GM18505 (cell line): Measurements from ENCODE around the gene ZNF407.

ENCODE experiments used
- ATAC-seq: cut with Tn5 transposase; IDR thresholded peaks from one replicate; pipeline ENCODE4 v1.9.1; 2021; ENCODE audit not compliant: unreplicated experiment
- POLR2A ChIP-seq: IDR thresholded peaks from 4 replicates; pipeline ENCODE4 v1.6.1; 2011; ENCODE audit warnings: borderline replicate concordance; ENCODE audit not compliant: insufficient read depth, insufficient read length; ENCODE audit errors: extremely low read depth

Gene ZNF407

GRCh38 chr18:74626049-74626874 is 28.6 kb downstream of the ZNF407 start:
- TF ChIP-seq POLR2A = no peak
- no peak for ATAC-seq

- no peak for TF ChIP-seq POLR2A
Observed at GRCh38 chr18:74630804-74631203, 33.1 kb downstream of the ZNF407 start.

GRCh38 chr18:74631212-74631611 is 33.5 kb downstream of the ZNF407 start:
- no peak for ATAC-seq
- TF ChIP-seq POLR2A = no peak

More at GRCh38 chr18:74630804-74631203, 33.1 kb downstream of the ZNF407 start:
- ATAC-seq = no peak

GRCh38 chr18:74631623-74632350 is 34.1 kb downstream of the ZNF407 start:
- ATAC-seq = no peak
- no peak for TF ChIP-seq POLR2A

- no peak for TF ChIP-seq POLR2A
- ATAC-seq = no peak
Observed at GRCh38 chr18:74632351-74632679, 34.6 kb downstream of the ZNF407 start.

GRCh38 chr18:74632856-74633255 is 35.2 kb downstream of the ZNF407 start:
- no peak for TF ChIP-seq POLR2A
- ATAC-seq = no peak

GRCh38 chr18:74633652-74634352 is 36.1 kb downstream of the ZNF407 start:
- TF ChIP-seq POLR2A = no peak
- ATAC-seq = no peak

- TF ChIP-seq POLR2A = no peak
- ATAC-seq = no peak
Observed at GRCh38 chr18:74635224-74635975, 37.7 kb downstream of the ZNF407 start.

- ATAC-seq = no peak
- no peak for TF ChIP-seq POLR2A
Observed at GRCh38 chr18:74637070-74637469, 39.4 kb downstream of the ZNF407 start.

GRCh38 chr18:74638210-74638609 is 40.5 kb downstream of the ZNF407 start:
- TF ChIP-seq POLR2A = no peak
- ATAC-seq = no peak

- no peak for ATAC-seq
Observed at GRCh38 chr18:74644713-74645112, 47.0 kb downstream of the ZNF407 start.

GRCh38 chr18:74645679-74646078 is 48.0 kb downstream of the ZNF407 start:
- ATAC-seq = no peak
- TF ChIP-seq POLR2A = no peak

More at GRCh38 chr18:74644713-74645112, 47.0 kb downstream of the ZNF407 start:
- no peak for TF ChIP-seq POLR2A
